ENCODE results near the gene CAMTA1. TPM values are rescaled to one million over a fixed set of nuclear protein-coding genes. Genes with fewer than 3 reads are reported as not detected.

The CAMTA1 gene
- total RNA-seq, 2 experiments from 2014 or later, result 39.3 to 48.8 TPM

DNA sequence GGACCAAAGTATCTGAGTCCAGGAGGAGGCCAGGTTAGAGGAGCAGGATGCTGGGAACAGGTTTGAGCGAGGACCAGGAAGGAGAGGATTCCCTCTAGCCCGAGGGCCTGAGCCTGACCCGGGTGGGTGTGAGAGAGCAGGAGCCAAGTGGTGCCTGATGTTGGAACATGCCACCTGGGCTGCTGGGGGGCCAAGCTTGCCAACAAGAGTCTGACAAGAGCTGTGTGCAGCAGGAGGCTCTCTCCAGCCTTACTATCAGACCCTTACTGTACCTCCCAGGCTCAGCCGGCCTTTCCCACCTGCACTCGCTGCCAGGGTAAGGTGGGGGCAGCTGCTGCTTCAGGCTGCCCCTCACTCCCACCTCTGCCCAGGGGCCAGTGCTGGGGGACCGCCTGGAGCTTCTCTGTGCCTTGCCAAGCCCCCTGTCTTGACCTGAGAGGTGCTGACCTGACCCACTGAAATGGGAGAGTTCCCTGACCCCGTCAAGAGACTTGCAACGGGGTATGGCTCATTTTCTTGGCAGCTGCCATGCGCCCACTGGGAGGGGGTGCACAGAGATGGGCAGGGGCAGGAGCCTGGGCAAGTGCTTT is 826.3 kb downstream of the CAMTA1 start:
- Mint-ChIP-seq H3K4me3 (no peak overlapping the region), H3K27ac (no peak overlapping the region), H3K9me3 (no peaks in the 10 kb centered on the region), H3K27me3 (no peaks in the 10 kb centered on the region), H3K36me3 (ENCODE audit: low read depth) (no peaks in the 10 kb centered on the region), H3K4me1 (no peaks in the 10 kb centered on the region)
- ChIA-PET CTCF (no interaction called here), POLR2A (no interaction called here)
- DNase-seq, result no peak

DNA sequence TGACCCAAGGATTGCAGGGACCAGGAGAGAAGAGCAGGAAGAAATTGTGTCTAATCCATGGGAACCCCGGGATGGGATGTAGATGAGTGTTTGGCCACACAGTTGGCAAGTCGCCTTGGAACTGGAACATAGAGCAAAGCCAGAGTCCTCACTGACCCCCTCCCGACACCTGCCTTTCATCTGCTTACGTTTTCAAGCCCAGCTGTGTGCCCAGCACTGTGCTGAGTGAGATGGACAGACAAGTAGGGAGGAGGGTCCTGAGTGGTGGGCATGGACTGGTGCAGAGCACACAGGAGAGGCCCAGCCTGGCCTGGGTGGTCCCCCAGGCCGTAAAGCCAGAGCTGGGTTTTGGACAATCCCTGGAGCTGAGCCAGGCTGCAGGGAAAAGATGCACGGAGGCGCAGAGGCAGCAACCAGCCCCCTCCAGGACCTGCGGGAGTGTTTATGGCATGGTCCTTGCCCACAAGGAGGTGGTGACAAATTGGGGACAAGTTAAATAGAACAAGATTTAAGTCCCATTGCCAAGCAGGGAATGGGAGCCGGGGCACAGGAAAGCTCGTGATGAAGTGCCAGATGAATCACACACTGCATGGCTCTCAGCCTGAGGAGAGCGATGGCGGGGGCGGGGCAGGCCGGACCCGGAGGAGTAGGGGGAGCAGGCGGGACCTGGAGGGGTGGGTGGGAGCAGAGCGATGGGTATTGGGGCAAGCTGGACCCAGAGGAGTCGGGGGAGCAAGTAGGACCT is 828.0 kb downstream of the CAMTA1 start:
- no peaks in the 10 kb centered on the region for H3K4me1 Mint-ChIP-seq
- DNase-seq, result no peak
- H3K4me3 Mint-ChIP-seq, result no peak overlapping the region
- POLR2A ChIA-PET, result no interaction called here
- CTCF ChIA-PET, result no interaction called here
- H3K9me3 Mint-ChIP-seq, result no peaks in the 10 kb centered on the region
- no peaks in the 10 kb centered on the region for H3K36me3 Mint-ChIP-seq (ENCODE audit: low read depth)
- no peaks in the 10 kb centered on the region for H3K27me3 Mint-ChIP-seq
- H3K27ac Mint-ChIP-seq, result no peak overlapping the region

DNA sequence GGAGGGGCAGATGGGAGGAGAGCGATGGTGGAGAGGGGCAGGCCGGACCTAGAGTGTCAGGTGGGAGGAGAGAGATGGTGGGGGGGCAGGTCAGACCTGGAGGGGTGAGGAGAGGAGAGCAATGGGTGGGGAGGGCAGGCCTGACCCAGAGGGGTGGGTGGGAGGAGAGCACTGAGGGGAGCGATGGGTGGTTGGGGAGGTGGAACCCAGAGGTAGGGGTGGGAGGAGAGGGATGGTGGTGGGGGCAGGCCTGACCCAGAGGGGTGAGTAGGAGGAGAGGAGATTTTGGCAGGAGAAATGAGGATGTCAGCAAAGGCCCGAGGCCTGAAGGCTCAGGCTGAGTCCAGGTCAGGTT is 828.6 kb downstream of the CAMTA1 start:
- ChIA-PET CTCF (no interaction called here), POLR2A (no interaction called here)
- no peak overlapping the region for H3K27ac Mint-ChIP-seq
- no peak overlapping the region for H3K4me3 Mint-ChIP-seq
- H3K36me3 Mint-ChIP-seq (ENCODE audit: low read depth), result no peaks in the 10 kb centered on the region
- no peaks in the 10 kb centered on the region for H3K27me3 Mint-ChIP-seq
- DNase-seq, result no peak
- no peaks in the 10 kb centered on the region for H3K4me1 Mint-ChIP-seq
- H3K9me3 Mint-ChIP-seq, result no peaks in the 10 kb centered on the region

GRCh38 chr1:7614576-7615074 is 829.4 kb downstream of the CAMTA1 start:
- no peak for DNase-seq
- H3K4me3 Mint-ChIP-seq, result no peak overlapping the region
- no peaks in the 10 kb centered on the region for H3K4me1 Mint-ChIP-seq
- POLR2A ChIA-PET, result no interaction called here
- no peaks in the 10 kb centered on the region for H3K27me3 Mint-ChIP-seq
- H3K9me3 Mint-ChIP-seq, result no peaks in the 10 kb centered on the region
- no peaks in the 10 kb centered on the region for H3K36me3 Mint-ChIP-seq (ENCODE audit: low read depth)
- CTCF ChIA-PET, result no interaction called here
- no peak overlapping the region for H3K27ac Mint-ChIP-seq

DNA sequence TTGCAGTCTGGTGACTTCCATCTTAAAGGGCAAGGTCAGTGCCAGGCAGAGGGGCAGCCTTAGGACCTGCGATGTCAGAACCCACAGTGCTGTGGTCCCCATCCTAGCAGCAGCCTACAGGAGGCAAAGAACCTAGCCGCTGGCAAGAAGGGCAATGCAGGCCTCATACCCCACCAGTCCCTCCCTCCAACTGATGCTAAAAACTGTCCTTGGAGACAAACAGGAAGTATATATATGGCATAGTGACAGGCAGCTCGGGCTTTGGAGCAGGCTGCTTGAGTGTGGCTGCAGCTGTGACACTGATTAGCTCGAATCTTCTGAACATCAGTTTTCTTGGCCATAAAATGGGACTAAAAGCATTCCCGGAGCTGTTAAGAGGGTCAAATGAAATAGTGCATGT is 829.9 kb downstream of the CAMTA1 start:
- Mint-ChIP-seq H3K27me3 (no peaks in the 10 kb centered on the region), H3K27ac (no peak overlapping the region), H3K36me3 (ENCODE audit: low read depth) (no peaks in the 10 kb centered on the region), H3K9me3 (no peaks in the 10 kb centered on the region), H3K4me3 (no peak overlapping the region), H3K4me1 (no peaks in the 10 kb centered on the region)
- CTCF ChIA-PET, result no interaction called here
- no peak for DNase-seq
- POLR2A ChIA-PET, result no interaction called here

- no peak overlapping the region for H3K4me3 Mint-ChIP-seq
- no peaks in the 10 kb centered on the region for H3K27me3 Mint-ChIP-seq
- POLR2A ChIA-PET, result no interaction called here
- H3K4me1 Mint-ChIP-seq, result no peaks in the 10 kb centered on the region
- peak; percentile 44 for DNase-seq
- H3K27ac Mint-ChIP-seq, result peak overlapping the region; percentile 63
- H3K36me3 Mint-ChIP-seq (ENCODE audit: low read depth), result no peaks in the 10 kb centered on the region
- CTCF ChIA-PET, result no interaction called here
- H3K9me3 Mint-ChIP-seq, result no peaks in the 10 kb centered on the region
Measured at GRCh38 chr1:7616076-7616832, 831.0 kb downstream of the CAMTA1 start.

- H3K36me3 Mint-ChIP-seq (ENCODE audit: low read depth), result no peaks in the 10 kb centered on the region
- H3K27ac Mint-ChIP-seq, result no peak overlapping the region
- no peak for DNase-seq
- CTCF ChIA-PET, result no interaction called here
- H3K4me1 Mint-ChIP-seq, result no peaks in the 10 kb centered on the region
- no peaks in the 10 kb centered on the region for H3K27me3 Mint-ChIP-seq
- H3K9me3 Mint-ChIP-seq, result no peaks in the 10 kb centered on the region
- POLR2A ChIA-PET, result no interaction called here
- H3K4me3 Mint-ChIP-seq, result no peak overlapping the region
Measured at GRCh38 chr1:7616953-7617352, 831.7 kb downstream of the CAMTA1 start.

DNA sequence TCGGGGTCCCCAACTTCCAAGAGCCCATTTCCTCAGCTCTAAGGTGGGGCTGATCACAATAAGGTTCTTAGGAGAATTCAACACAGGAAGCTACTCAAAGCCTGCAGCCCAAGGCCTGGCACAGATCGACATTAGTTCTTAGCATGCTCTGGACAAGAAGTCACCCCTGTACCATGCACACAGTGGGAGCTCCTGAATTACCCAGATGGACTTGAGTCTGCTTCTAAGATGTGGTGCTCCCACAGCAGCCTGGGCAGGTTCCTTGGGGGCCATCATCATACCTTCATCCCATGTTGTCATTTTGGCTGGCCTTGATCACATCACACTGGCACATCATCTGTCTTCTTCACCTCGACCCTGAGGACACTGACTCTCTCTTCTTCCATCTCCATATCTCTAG is 832.6 kb downstream of the CAMTA1 start:
- H3K9me3 Mint-ChIP-seq, result no peaks in the 10 kb centered on the region
- ChIA-PET POLR2A (no interaction called here), CTCF (no interaction called here)
- H3K27ac Mint-ChIP-seq, result no peak overlapping the region
- DNase-seq, result no peak
- no peaks in the 10 kb centered on the region for H3K36me3 Mint-ChIP-seq (ENCODE audit: low read depth)
- no peaks in the 10 kb centered on the region for H3K27me3 Mint-ChIP-seq
- no peaks in the 10 kb centered on the region for H3K4me1 Mint-ChIP-seq
- H3K4me3 Mint-ChIP-seq, result no peak overlapping the region

- no peaks in the 10 kb centered on the region for H3K27me3 Mint-ChIP-seq
- H3K36me3 Mint-ChIP-seq (ENCODE audit: low read depth), result no peaks in the 10 kb centered on the region
- no peak for DNase-seq
- H3K4me3 Mint-ChIP-seq, result no peak overlapping the region
- ChIA-PET CTCF (no interaction called here), POLR2A (no interaction called here)
- H3K4me1 Mint-ChIP-seq, result no peaks in the 10 kb centered on the region
- no peak overlapping the region for H3K27ac Mint-ChIP-seq
- H3K9me3 Mint-ChIP-seq, result no peaks in the 10 kb centered on the region
Measured at GRCh38 chr1:7620196-7620595, 834.9 kb downstream of the CAMTA1 start.

- H3K4me3 Mint-ChIP-seq, result no peak overlapping the region
- ChIA-PET CTCF (no interaction called here), POLR2A (no interaction called here)
- no peaks in the 10 kb centered on the region for H3K4me1 Mint-ChIP-seq
- no peaks in the 10 kb centered on the region for H3K9me3 Mint-ChIP-seq
- no peak for DNase-seq
- H3K27me3 Mint-ChIP-seq, result no peaks in the 10 kb centered on the region
- no peak overlapping the region for H3K27ac Mint-ChIP-seq
- no peaks in the 10 kb centered on the region for H3K36me3 Mint-ChIP-seq (ENCODE audit: low read depth)
Measured at GRCh38 chr1:7621334-7622219, 836.3 kb downstream of the CAMTA1 start.

DNA sequence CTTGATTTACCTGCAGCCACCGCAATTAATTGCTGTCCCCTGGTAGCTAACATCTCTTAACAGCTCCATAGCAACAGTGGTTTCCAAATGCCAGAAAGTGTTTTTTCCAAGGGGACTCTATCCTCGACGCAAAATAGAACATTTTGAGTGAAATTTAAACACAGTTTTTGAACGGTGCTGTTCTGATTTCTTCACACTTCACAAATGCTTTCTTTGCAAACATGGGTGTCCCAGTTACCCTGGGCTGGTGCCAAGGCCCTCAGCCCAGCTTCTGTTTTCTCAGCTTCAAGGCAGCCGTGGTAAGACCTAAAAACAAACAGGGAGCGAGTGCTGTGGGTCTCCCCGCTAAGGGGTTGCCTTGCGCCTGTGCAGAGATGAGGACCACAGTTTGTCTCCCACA is 838.6 kb downstream of the CAMTA1 start:
- H3K27me3 Mint-ChIP-seq, result peaks cover 2% of the 10 kb centered on the region
- ChIA-PET CTCF (no interaction called here), POLR2A (no interaction called here)
- no peaks in the 10 kb centered on the region for H3K9me3 Mint-ChIP-seq
- no peak overlapping the region for H3K4me3 Mint-ChIP-seq
- DNase-seq, result no peak
- H3K27ac Mint-ChIP-seq, result no peak overlapping the region
- no peaks in the 10 kb centered on the region for H3K36me3 Mint-ChIP-seq (ENCODE audit: low read depth)
- no peaks in the 10 kb centered on the region for H3K4me1 Mint-ChIP-seq

- Mint-ChIP-seq H3K9me3 (no peaks in the 10 kb centered on the region), H3K27me3 (peaks cover 2% of the 10 kb centered on the region), H3K36me3 (ENCODE audit: low read depth) (no peaks in the 10 kb centered on the region), H3K4me1 (no peaks in the 10 kb centered on the region), H3K4me3 (no peak overlapping the region), H3K27ac (no peak overlapping the region)
- CTCF ChIA-PET, result no interaction called here
- POLR2A ChIA-PET, result no interaction called here
- DNase-seq, result no peak
Measured at GRCh38 chr1:7624791-7625355, 839.6 kb downstream of the CAMTA1 start.

- no peaks in the 10 kb centered on the region for H3K36me3 Mint-ChIP-seq (ENCODE audit: low read depth)
- no peaks in the 10 kb centered on the region for H3K9me3 Mint-ChIP-seq
- H3K4me3 Mint-ChIP-seq, result no peak overlapping the region
- H3K27me3 Mint-ChIP-seq, result peaks cover 2% of the 10 kb centered on the region
- CTCF ChIA-PET, result no interaction called here
- H3K4me1 Mint-ChIP-seq, result no peaks in the 10 kb centered on the region
- no peak for DNase-seq
- H3K27ac Mint-ChIP-seq, result no peak overlapping the region
- POLR2A ChIA-PET, result no interaction called here
Measured at GRCh38 chr1:7625401-7625800, 840.1 kb downstream of the CAMTA1 start.
